Glutamatergic neuron (in vitro differentiated cells): Measurements from ENCODE around the gene STAT6. TPM values are rescaled to one million over a fixed set of nuclear protein-coding genes. Genes with fewer than 3 reads are reported as not detected.

Source experiments
- DNase-seq: peaks from one replicate; pipeline ENCODE4 v3.0.0; 2022
- H3K27ac Mint-ChIP-seq: one replicate; pipeline ENCODE4 v1.8.0; 2020; ENCODE audit warnings: mild to moderate bottlenecking, mixed read lengths, inconsistent platforms; ENCODE audit not compliant: unreplicated experiment
- H3K27me3 Mint-ChIP-seq: one replicate; pipeline ENCODE4 v1.8.0; 2020; ENCODE audit warnings: mild to moderate bottlenecking, moderate library complexity, mixed read lengths, inconsistent platforms; ENCODE audit not compliant: unreplicated experiment
- H3K36me3 Mint-ChIP-seq: one replicate; pipeline ENCODE4 v1.8.0; 2020; ENCODE audit warnings: mild to moderate bottlenecking, mixed read lengths, inconsistent platforms; ENCODE audit not compliant: unreplicated experiment
- H3K4me1 Mint-ChIP-seq: one replicate; pipeline ENCODE4 v1.8.0; 2020; ENCODE audit warnings: mild to moderate bottlenecking, low read depth, mixed read lengths, inconsistent platforms; ENCODE audit not compliant: unreplicated experiment
- H3K4me3 Mint-ChIP-seq: one replicate; pipeline ENCODE4 v1.8.0; 2020; ENCODE audit warnings: mild to moderate bottlenecking, mixed read lengths, inconsistent platforms; ENCODE audit not compliant: unreplicated experiment
- H3K9me3 Mint-ChIP-seq: one replicate; pipeline ENCODE4 v1.8.0; 2020; ENCODE audit warnings: mild to moderate bottlenecking, moderate library complexity, mixed read lengths, inconsistent platforms; ENCODE audit not compliant: unreplicated experiment
- total RNA-seq: library from RNA; stranded (reverse); fragmentation: NEBNext Ultra II Directional; extraction: Animal tissue kit (Norgen Biotek cat#: 25700); gene quantifications from one replicate; pipeline ENCODE4 v1.2.1, GENCODE V29; 2021; ENCODE audit not compliant: unreplicated experiment
- TF ChIP-seq, protein P1 (sequence below): fragments of 200-600 bp; sonication (generic); IDR thresholded peaks from one replicate; pipeline ENCODE4 v1.5.0; 2021; ENCODE audit not compliant: partially characterized antibody, unreplicated experiment

STAT6 gene
- total RNA-seq, 1 donor from 2014 or later, result 34.4 TPM

DNA sequence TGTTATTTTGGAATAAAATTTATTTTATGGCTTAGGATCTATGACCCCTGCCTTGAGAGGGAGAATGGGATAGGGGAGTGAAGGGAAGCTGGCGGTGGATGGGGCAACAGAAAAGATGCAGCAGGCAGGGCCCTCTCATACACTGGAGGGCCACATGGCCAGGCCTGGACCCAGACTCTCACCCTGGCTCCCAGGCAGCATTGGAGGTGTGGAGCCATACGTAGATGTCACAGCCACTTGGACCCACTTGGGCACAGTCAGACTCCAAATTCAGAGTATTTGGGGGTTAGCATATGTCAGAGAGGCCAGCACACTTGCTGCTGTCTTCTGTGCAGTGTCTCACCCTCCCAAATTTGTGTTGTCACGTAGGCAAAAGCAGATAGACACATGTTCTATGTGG is 15.7 kb downstream of the STAT6 start:
- TF ChIP-seq, protein P1, sequence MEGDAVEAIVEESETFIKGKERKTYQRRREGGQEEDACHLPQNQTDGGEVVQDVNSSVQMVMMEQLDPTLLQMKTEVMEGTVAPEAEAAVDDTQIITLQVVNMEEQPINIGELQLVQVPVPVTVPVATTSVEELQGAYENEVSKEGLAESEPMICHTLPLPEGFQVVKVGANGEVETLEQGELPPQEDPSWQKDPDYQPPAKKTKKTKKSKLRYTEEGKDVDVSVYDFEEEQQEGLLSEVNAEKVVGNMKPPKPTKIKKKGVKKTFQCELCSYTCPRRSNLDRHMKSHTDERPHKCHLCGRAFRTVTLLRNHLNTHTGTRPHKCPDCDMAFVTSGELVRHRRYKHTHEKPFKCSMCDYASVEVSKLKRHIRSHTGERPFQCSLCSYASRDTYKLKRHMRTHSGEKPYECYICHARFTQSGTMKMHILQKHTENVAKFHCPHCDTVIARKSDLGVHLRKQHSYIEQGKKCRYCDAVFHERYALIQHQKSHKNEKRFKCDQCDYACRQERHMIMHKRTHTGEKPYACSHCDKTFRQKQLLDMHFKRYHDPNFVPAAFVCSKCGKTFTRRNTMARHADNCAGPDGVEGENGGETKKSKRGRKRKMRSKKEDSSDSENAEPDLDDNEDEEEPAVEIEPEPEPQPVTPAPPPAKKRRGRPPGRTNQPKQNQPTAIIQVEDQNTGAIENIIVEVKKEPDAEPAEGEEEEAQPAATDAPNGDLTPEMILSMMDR, result no peak
- no peaks in the 10 kb centered on the region for H3K36me3 Mint-ChIP-seq
- H3K4me3 Mint-ChIP-seq, result no peak overlapping the region
- peaks cover 24% of the 10 kb centered on the region for H3K4me1 Mint-ChIP-seq
- H3K27me3 Mint-ChIP-seq, result peaks cover 11% of the 10 kb centered on the region
- H3K27ac Mint-ChIP-seq, result no peak overlapping the region
- peaks cover 4% of the 10 kb centered on the region for H3K9me3 Mint-ChIP-seq
- DNase-seq, result no peak

DNA sequence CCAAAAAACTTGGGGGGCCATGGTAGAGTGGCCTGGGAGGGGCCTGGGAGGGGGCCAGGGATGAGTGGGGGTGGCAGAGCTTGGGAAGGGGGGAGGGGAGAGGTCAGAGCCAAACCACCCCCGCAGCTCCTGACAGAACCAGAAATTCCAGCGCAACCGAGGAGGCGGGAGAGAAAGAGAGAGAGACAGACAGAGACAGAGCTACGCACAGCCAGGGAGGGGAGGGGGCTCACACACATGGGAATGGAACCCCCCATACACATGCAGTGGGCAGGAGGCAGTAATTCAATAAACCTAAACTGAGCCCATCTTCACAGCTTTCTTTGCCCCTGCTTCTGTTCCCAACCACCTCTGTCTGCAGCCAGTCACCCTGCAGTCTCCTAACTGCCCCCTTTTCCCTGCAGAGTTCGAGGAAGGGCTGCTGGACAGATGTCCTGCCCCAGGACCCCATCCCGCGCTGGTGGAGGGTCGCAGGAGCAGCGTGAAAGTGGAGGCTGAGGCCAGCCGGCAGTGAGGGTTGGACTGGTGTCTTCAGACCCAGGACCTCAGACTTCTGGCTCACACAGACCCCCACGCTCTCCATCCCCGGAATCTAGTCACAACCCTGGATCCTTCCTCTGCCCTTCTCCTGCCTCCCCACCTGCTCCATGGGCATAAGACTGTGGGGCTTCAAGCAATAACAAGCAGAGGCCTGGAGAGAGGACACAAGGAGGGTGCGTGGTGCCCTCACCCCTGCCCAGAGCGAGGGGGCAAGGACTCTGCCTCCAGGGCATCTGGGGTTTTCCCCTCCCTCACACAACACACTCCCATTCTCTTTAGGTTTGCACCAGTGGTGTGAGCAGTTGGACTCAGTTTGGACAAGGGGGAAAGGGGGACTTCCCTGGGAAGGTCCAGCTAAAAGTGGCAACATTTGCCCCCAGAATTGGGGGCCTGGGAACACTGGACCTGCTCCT is 16.7 kb downstream of the STAT6 start:
- peaks cover 4% of the 10 kb centered on the region for H3K9me3 Mint-ChIP-seq
- no peak for DNase-seq
- peaks cover 28% of the 10 kb centered on the region for H3K4me1 Mint-ChIP-seq
- TF ChIP-seq, protein P1, result no peak
- no peak overlapping the region for H3K27ac Mint-ChIP-seq
- H3K4me3 Mint-ChIP-seq, result peak overlapping the region; percentile 38
- H3K27me3 Mint-ChIP-seq, result peaks cover 18% of the 10 kb centered on the region
- H3K36me3 Mint-ChIP-seq, result no peaks in the 10 kb centered on the region

DNA sequence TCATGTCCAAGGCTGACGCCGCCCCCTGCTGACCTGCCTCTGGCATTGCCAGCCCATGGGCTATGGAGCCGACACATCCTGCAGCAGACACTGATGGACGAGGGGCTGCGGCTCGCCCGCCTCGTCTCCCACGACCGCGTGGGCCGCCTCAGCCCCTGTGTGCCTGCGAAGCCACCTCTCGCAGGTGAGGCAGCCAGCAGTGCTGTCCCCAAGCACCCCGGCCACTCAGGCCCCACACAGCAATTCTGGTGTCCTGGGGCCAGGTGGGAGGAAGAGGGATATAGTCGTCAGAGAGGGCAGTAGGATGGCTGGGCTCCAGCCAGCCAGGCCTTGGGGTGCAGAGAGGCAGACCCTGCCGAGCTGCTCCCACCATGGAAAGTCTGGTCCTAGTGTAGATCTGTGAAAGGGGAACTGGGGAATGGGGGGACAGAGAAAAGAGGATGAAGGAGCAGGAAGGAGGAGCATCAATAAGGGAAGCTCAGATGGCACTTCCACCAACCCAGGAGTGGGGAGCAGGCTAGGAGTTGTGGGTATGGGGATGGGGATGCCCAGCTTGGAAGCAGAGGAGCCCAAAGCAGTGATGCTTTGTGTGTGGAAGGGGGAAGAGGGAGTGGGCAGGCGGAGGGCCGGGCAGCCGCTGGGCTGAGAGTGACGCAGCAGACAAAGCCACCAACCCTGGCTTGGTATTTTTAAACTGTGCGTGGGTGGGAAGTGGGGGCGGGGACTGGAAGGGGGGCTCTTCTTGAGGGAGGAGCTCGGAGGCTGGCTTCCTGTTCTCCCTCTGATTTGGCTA is 17.6 kb downstream of the STAT6 start:
- DNase-seq, result peak; percentile 76
- Mint-ChIP-seq H3K36me3 (no peaks in the 10 kb centered on the region), H3K4me3 (peak overlapping the region; percentile 67), H3K27ac (peak overlapping the region; percentile 71), H3K4me1 (peaks cover 28% of the 10 kb centered on the region), H3K27me3 (peaks cover 18% of the 10 kb centered on the region), H3K9me3 (peaks cover 4% of the 10 kb centered on the region)
- TF ChIP-seq, protein P1, result peak; percentile 67

DNA sequence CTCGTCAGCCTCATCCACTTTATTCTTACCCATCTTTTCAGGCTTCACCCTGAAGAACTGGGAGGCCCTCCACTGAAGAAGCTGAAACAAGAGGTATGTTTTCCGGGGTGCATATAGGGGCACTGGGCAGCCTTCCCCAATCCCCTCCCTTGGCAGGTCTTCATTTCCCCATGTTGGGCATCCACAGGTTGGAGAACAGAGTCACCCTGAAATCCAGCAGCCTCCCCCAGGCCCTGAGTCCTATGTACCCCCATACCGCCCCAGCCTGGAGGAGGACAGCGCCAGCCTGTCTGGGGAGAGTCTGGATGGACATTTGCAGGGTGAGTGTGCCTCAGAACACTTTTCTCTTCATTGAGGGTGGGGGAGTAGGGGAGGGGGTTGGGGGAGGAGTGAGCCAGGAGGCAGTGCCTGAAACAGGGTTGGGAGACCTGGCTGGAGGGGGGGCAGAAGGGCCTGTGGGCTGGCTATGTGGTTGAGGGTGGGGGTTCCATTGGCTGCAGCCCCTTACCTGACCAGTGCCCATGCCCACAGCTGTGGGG is 18.2 kb downstream of the STAT6 start:
- DNase-seq, result no peak
- Mint-ChIP-seq H3K27me3 (peaks cover 21% of the 10 kb centered on the region), H3K9me3 (peaks cover 6% of the 10 kb centered on the region), H3K4me1 (peaks cover 28% of the 10 kb centered on the region), H3K4me3 (no peak overlapping the region), H3K36me3 (no peaks in the 10 kb centered on the region), H3K27ac (no peak overlapping the region)
- TF ChIP-seq, protein P1, result no peak
